RPMI8226 (cell line): ENCODE data around the gene PXK.
"Not testable (repeated sequence)": the region's sequence is repeated elsewhere in the genome, so short reads cannot be mapped to it uniquely, and the experiment has no call there.

Experiments
- DNase-seq: peaks from one replicate; pipeline ENCODE4 v3.0.0-alpha.2; 2015

The PXK gene

GRCh38 chr3:58332575-58333188 is at the start of gene PXK:
TSS of gene PXK (plus strand) at chr3:58332892. CDS start at chr3:58332989, 97 bp downstream.
- peak; percentile 86 for DNase-seq

GRCh38 chr3:58285334-58285733 is 47.4 kb upstream of the PXK start:
- DNase-seq, result no peak

- DNase-seq, result no peak
Observed at GRCh38 chr3:58287354-58287753, 45.3 kb upstream of the PXK start.

GRCh38 chr3:58288011-58288728 is 44.5 kb upstream of the PXK start:
- peak; percentile 73 for DNase-seq

GRCh38 chr3:58288964-58289613 is 43.6 kb upstream of the PXK start:
- DNase-seq, result not testable (repeated sequence)

GRCh38 chr3:58290446-58290845 is 42.2 kb upstream of the PXK start:
- DNase-seq, result not testable (repeated sequence)

- DNase-seq, result no peak
Observed at GRCh38 chr3:58291671-58292338, 40.9 kb upstream of the PXK start.

- DNase-seq, result no peak
Observed at GRCh38 chr3:58292866-58293265, 39.8 kb upstream of the PXK start.

GRCh38 chr3:58293516-58293915 is 39.2 kb upstream of the PXK start:
- DNase-seq, result no peak

- DNase-seq, result no peak
Observed at GRCh38 chr3:58296269-58296668, 36.4 kb upstream of the PXK start.

GRCh38 chr3:58296843-58297242 is 35.8 kb upstream of the PXK start:
- DNase-seq, result no peak

- DNase-seq, result no peak
Observed at GRCh38 chr3:58298190-58298589, 34.5 kb upstream of the PXK start.

GRCh38 chr3:58299075-58299474 is 33.6 kb upstream of the PXK start:
- no peak for DNase-seq

- no peak for DNase-seq
Observed at GRCh38 chr3:58299839-58300516, 32.7 kb upstream of the PXK start.

- peak; percentile 99 for DNase-seq
Observed at GRCh38 chr3:58305882-58306711, 26.6 kb upstream of the PXK start, which contains the start of the genes HTD2 and RPP14. TSS of gene HTD2 (plus strand) at chr3:58306520. CDS start at chr3:58317614, 11,094 bp downstream. TSS of gene RPP14 (plus strand) at chr3:58306245. CDS start at chr3:58310330, 4,085 bp downstream.

- DNase-seq, result peak; percentile 65
Observed at GRCh38 chr3:58307639-58308215, 25.0 kb upstream of the PXK start.

- no peak for DNase-seq
Observed at GRCh38 chr3:58308728-58309127, 24.0 kb upstream of the PXK start.

GRCh38 chr3:58317811-58318210 is 14.9 kb upstream of the PXK start:
- DNase-seq, result no peak

GRCh38 chr3:58321791-58322190 is 10.9 kb upstream of the PXK start:
- DNase-seq, result no peak

- no peak for DNase-seq
Observed at GRCh38 chr3:58322793-58323192, 9.9 kb upstream of the PXK start.
